HepG2 (cell line): ENCODE measurements around the gene CDC42EP1. TPM values are rescaled to one million over a fixed set of nuclear protein-coding genes. Genes with fewer than 3 reads are reported as not detected.

Experiments used
- THAP11 ChIP-seq: IDR thresholded peaks from 2 replicates; pipeline ENCODE4 v1.6.1; 2016; ENCODE audit warnings: missing biosample characterization, missing genetic modification reagents
- ZNF274 ChIP-seq: sonication (generic); formaldehyde crosslinking; IDR thresholded peaks from 2 replicates; pipeline ENCODE4 v1.5.1; 2020; ENCODE audit warnings: mild to moderate bottlenecking, missing genetic modification reagents
- ZNF292 ChIP-seq: sonication (generic); formaldehyde crosslinking; IDR thresholded peaks from 2 replicates; pipeline ENCODE4 v1.8.1; 2022; ENCODE audit warnings: mild to moderate bottlenecking, low read depth, missing genetic modification reagents, borderline replicate concordance
- ZNF33B ChIP-seq: sonication (generic); formaldehyde crosslinking; IDR thresholded peaks from 2 replicates; pipeline ENCODE4 v1.5.1; 2020; ENCODE audit warnings: mild to moderate bottlenecking, missing genetic modification reagents
- ZNF44 ChIP-seq: sonication (generic); formaldehyde crosslinking; IDR thresholded peaks from 2 replicates; pipeline ENCODE4 v1.5.1; 2020; ENCODE audit warnings: mild to moderate bottlenecking, missing genetic modification reagents
- ZNF670 ChIP-seq: sonication (generic); formaldehyde crosslinking; IDR thresholded peaks from 2 replicates; pipeline ENCODE4 v1.8.0; 2022; ENCODE audit warnings: mild to moderate bottlenecking, missing genetic modification reagents, borderline replicate concordance
- ZNF773 ChIP-seq: sonication (generic); formaldehyde crosslinking; IDR thresholded peaks from 2 replicates; pipeline ENCODE4 v1.4.0; 2020; ENCODE audit warnings: missing genetic modification reagents, borderline replicate concordance
- ZNF878 ChIP-seq: sonication (generic); formaldehyde crosslinking; IDR thresholded peaks from 2 replicates; pipeline ENCODE4 v1.8.1; 2023; ENCODE audit warnings: mild to moderate bottlenecking, missing genetic modification reagents, moderate library complexity
- polyA plus RNA-seq, 8 experiments: library from polyadenylated mRNA; depleted of rRNA in 3 of 8; stranded (reverse) in 7 of 8; unstranded in 1 of 8; fragments of >200 nt; fragmentation: Illumina TruSeq in 4 of 8; extraction: Trizol in 4 of 8; gene quantifications; 2 replicates each; pipeline versions ENCODE4 v1.2.1 to v1.2.3, GENCODE V29; 2011 to 2016; ENCODE audit warnings: low read depth in 4 of 8, missing spikeins in 1 of 8, mixed read lengths in 1 of 8; ENCODE audit not compliant: insufficient read depth in 1 of 8
- total RNA-seq, 5 experiments: library from RNA; depleted of rRNA; stranded (reverse); fragments of >200 nt; fragmentation: Illumina TruSeq; extraction: Trizol; gene quantifications; 2 replicates each; pipeline ENCODE4 v1.2.3, GENCODE V29; 2016; ENCODE audit warnings: low read depth in 1 of 5
- TF ChIP-seq, protein P1 (sequence below): sonication (generic); formaldehyde crosslinking; IDR thresholded peaks from 2 replicates; pipeline ENCODE4 v1.8.1; 2022; ENCODE audit warnings: mild to moderate bottlenecking, missing genetic modification reagents
- TF ChIP-seq, protein P2 (sequence below): sonication (generic); formaldehyde crosslinking; IDR thresholded peaks from 2 replicates; pipeline ENCODE4 v1.4.0; 2020; ENCODE audit warnings: mild to moderate bottlenecking, missing genetic modification reagents

The CDC42EP1 gene
- total and polyA plus RNA-seq, 2 of the 13 experiments (the other 11 are each of a cell fraction or from before 2014, with no cell fraction given), result 17.1 to 29.5 TPM

DNA sequence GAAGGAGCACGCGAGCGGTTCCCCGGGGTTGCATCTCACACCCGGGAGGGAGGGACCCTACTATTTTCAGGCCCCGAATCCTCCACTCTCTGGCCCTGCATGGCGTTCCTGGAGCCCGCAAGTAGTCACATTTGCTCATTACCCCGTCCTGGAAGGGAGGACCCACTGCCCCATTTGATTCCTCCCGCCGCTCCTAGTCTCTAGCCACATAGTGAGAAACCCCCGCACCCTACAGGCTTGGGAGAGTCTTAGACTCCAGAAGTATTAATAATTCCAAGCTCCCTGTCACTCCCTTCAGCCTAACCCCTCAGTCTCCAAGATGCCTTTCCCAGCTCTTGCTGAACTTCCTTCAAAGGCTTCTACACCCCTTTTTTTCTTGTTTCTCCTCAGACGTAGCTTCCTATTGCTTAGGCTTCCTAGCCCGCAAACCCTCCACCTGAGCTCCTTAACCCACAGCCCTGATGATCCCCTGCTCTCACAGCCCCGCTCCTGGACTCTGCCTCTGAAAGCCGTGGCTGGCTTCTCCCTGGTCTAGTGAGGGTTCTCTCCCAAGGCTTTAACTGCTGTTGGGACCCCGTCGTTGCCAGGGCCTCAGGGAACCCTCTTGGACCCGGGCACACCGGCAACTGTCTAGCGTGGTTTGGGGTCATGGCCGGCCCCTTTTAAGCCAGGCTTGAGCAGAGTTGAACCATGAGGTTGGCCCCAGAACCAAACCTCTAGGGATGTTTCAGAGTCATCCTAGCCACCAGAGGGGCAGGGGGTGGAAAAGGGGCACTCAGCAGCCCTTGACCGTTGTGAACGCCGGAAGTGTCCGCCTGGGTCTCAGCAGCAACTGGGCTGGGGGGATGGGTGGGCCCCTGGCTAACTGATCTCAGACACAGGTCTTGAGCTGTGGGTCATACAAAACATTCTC lies 49.2 kb downstream of the CDC42EP1 start (continued):
- TF ChIP-seq ZNF274 (CRISPR knock-in tag), result 0 out of 2 replicates have a peak, but pooled peaks have one; percentile 60
- TF ChIP-seq, protein P1, sequence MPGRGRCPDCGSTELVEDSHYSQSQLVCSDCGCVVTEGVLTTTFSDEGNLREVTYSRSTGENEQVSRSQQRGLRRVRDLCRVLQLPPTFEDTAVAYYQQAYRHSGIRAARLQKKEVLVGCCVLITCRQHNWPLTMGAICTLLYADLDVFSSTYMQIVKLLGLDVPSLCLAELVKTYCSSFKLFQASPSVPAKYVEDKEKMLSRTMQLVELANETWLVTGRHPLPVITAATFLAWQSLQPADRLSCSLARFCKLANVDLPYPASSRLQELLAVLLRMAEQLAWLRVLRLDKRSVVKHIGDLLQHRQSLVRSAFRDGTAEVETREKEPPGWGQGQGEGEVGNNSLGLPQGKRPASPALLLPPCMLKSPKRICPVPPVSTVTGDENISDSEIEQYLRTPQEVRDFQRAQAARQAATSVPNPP (CRISPR knock-in tag), result no peak
- TF ChIP-seq THAP11 (CRISPR knock-in tag), result 0 out of 2 replicates have a peak, but pooled peaks have one; percentile 13
- no peak for TF ChIP-seq ZNF773 (CRISPR knock-in tag)
- no peak for TF ChIP-seq ZNF292
- TF ChIP-seq ZNF33B (CRISPR knock-in tag), result 0 out of 2 replicates have a peak, but pooled peaks have one; percentile 27
- 0 out of 2 replicates have a peak, but pooled peaks have one; percentile 53 for TF ChIP-seq ZNF44
- 0 out of 2 replicates have a peak, but pooled peaks have one; percentile 38 for TF ChIP-seq ZNF670 (CRISPR knock-in tag)
- TF ChIP-seq, protein P2, sequence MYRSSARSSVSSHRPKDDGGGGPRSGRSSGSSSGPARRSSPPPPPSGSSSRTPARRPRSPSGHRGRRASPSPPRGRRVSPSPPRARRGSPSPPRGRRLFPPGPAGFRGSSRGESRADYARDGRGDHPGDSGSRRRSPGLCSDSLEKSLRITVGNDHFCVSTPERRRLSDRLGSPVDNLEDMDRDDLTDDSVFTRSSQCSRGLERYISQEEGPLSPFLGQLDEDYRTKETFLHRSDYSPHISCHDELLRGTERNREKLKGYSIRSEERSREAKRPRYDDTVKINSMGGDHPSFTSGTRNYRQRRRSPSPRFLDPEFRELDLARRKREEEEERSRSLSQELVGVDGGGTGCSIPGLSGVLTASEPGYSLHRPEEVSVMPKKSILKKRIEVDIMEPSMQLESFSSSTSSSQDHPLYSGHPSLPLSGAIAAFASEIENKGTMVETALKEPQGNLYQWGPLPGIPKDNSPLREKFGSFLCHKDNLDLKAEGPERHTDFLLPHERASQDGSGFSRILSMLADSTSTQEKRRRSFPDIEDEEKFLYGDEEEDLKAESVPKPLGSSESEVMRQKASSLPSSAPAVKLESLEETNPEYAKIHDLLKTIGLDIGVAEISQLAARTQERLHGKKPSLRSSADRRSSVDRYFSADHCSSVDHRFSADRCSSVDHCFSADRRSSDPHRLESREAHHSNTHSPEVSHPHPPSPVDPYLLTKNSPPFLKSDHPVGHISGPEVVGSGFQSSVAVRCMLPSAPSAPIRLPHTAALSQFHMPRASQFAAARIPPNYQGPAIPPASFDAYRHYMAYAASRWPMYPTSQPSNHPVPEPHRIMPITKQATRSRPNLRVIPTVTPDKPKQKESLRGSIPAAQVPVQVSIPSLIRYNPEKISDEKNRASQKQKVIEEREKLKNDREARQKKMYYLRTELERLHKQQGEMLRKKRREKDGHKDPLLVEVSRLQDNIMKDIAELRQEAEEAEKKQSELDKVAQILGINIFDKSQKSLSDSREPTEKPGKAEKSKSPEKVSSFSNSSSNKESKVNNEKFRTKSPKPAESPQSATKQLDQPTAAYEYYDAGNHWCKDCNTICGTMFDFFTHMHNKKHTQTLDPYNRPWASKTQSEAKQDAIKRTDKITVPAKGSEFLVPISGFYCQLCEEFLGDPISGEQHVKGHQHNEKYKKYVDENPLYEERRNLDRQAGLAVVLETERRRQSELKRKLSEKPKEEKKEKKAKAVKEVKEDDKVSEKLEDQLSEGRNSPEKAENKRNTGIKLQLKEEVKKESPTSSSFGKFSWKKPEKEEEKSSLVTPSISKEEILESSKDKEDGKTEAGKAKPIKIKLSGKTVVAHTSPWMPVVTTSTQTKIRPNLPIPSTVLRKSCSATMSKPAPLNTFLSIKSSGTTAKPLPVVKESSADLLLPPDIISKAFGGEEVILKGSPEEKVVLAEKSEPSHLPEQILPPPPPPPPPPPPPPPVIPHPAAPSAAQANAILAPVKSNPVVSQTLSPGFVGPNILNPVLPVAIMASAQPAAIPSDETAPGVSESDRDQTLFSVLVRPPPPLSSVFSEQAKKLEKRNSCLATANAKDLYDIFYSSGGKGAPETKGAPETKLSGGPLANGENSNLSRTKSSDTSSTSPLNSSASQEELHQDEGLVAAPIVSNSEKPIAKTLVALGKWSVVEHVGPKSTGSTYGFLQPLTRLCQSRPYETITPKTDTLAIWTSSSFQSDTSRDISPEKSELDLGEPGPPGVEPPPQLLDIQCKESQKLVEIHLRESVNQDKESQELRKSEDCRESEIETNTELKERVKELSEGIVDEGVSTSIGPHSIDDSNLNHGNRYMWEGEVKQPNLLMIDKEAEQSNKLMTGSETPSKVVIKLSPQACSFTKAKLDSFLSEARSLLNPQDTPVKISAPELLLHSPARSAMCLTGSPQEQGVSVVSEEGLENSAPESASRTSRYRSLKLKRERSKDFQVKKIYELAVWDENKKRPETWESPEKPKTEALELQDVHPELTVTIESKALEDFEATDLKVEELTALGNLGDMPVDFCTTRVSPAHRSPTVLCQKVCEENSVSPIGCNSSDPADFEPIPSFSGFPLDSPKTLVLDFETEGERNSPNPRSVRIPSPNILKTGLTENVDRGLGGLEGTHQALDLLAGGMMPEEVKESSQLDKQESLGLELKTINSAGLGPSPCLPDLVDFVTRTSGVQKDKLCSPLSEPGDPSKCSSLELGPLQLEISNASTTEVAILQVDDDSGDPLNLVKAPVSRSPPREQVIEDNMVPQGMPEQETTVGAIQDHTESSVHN, result peak; percentile 38; the same call in 1 of the 2 replicates
- 0 out of 2 replicates have a peak, but pooled peaks have one; percentile 33 for TF ChIP-seq ZNF878 (CRISPR knock-in tag)
